Prostate gland (tissue), 2 donors: ENCODE results near the gene ZHX3. TPM values are rescaled to one million over a fixed set of nuclear protein-coding genes. Genes with fewer than 3 reads are reported as not detected.

Source experiments
- DNase-seq: peaks from one replicate; pipeline ENCODE4 v3.0.0-alpha.2; 2019; ENCODE audit warnings: low spot score
- H3K27ac ChIP-seq, 2 donors: fragments of 200-600 bp; sonication (generic); 2 replicates each; pipeline ENCODE4 v1.5.1; 2017 to 2019
- H3K27me3 ChIP-seq: fragments of 200-600 bp; sonication (generic); replicated peaks from 2 replicates; pipeline ENCODE4 v1.5.1; 2019; ENCODE audit not compliant: insufficient read depth
- H3K36me3 ChIP-seq, 2 donors: fragments of 200-600 bp; sonication (generic); 1 replicate in 1 of 2; 2 replicates in 1 of 2; pipeline versions ENCODE4 v1.5.1 to v1.8.1; 2017 to 2019
- H3K4me1 ChIP-seq: fragments of 200-600 bp; sonication (generic); replicated peaks from 2 replicates; pipeline ENCODE4 v1.5.1; 2019
- H3K4me3 ChIP-seq, 2 donors: fragments of 200-600 bp; sonication (generic); 2 replicates each; pipeline ENCODE4 v1.5.1; 2017 to 2019
- H3K9me3 ChIP-seq: fragments of 200-600 bp; sonication (generic); 2 replicates; pipeline ENCODE4 v1.5.1; 2017
- CTCF ChIP-seq, 4 experiments: fragments of 200-600 bp in 2 of 4; fragments of 450-650 bp in 2 of 4; sonication (generic) in 2 of 4; IDR thresholded peaks; 1 replicate in 3 of 4; 2 replicates in 1 of 4; pipeline ENCODE4 v1.5.1; 2016 to 2019; ENCODE audit warnings: antibody characterized with exemption in 4 of 4, mild to moderate bottlenecking in 2 of 4, moderate library complexity in 2 of 4
- POLR2A ChIP-seq: fragments of 450-650 bp; IDR thresholded peaks from one replicate; pipeline ENCODE4 v1.6.1; 2016; ENCODE audit warnings: antibody characterized with exemption, mild to moderate bottlenecking
- POLR2AphosphoS5 ChIP-seq: sonication (generic); formaldehyde crosslinking; IDR thresholded peaks from one replicate; pipeline ENCODE4 v1.6.1; 2017; ENCODE audit warnings: antibody characterized with exemption
- WGBS: methylation state at CpG from one replicate; pipeline ENCODE4 v1.1.5; 2018; 5-methylcytosine and 5-hydroxymethylcytosine counted together
- intact Hi-C: fragments of 100-400 bp; cut with DNase I; formaldehyde crosslinking; loops from one replicate; pipeline ENCODE4 v1.14.2; 2022
- total RNA-seq, 2 donors: library from RNA; depleted of rRNA; stranded (reverse); fragments of >200 nt; gene quantifications; one replicate each; pipeline ENCODE4 v1.1.0, GENCODE V29; 2016

ZHX3 gene
- total RNA-seq, 2 donors from 2014 or later, result 24.9 to 42.6 TPM

- 96% methylated on average over 7 of the region's 7 CpGs for WGBS
- intact Hi-C loops, result no loop called here
- H3K36me3 ChIP-seq, result no peaks in the 10 kb centered on the region
- no peak overlapping the region for H3K4me3 ChIP-seq
- no peaks in the 10 kb centered on the region for H3K9me3 ChIP-seq
- TF ChIP-seq CTCF (IDR thresholded peaks at IDR 0.05) (no peak), POLR2A (no peak), POLR2AphosphoS5 (no peak)
- no peak for DNase-seq
- peak overlapping the region in 1 of 2 donors; percentile 54 for H3K27ac ChIP-seq
- no peaks in the 10 kb centered on the region for H3K4me1 ChIP-seq
- H3K27me3 ChIP-seq, result no peaks in the 10 kb centered on the region
Observed at GRCh38 chr20:41358717-41359116, 41.2 kb upstream of the ZHX3 start.

- TF ChIP-seq POLR2AphosphoS5 (no peak), CTCF (IDR thresholded peaks at IDR 0.05) (no peak), POLR2A (no peak)
- H3K9me3 ChIP-seq, result no peaks in the 10 kb centered on the region
- 90% methylated on average over 9 of the region's 9 CpGs for WGBS
- H3K4me3 ChIP-seq, result no peak overlapping the region
- H3K4me1 ChIP-seq, result no peaks in the 10 kb centered on the region
- H3K27me3 ChIP-seq, result no peaks in the 10 kb centered on the region
- DNase-seq, result no peak
- no peaks in the 10 kb centered on the region for H3K36me3 ChIP-seq
- intact Hi-C loops, result no loop called here
- peak overlapping the region in 1 of 2 donors; percentile 54 for H3K27ac ChIP-seq
Observed at GRCh38 chr20:41358230-41358629, 40.7 kb upstream of the ZHX3 start.

- no peak for TF ChIP-seq POLR2AphosphoS5
- TF ChIP-seq CTCF (IDR thresholded peaks at IDR 0.05), result no peak
- TF ChIP-seq POLR2A, result no peak
- no peak overlapping the region for H3K27ac ChIP-seq
- no peaks in the 10 kb centered on the region for H3K9me3 ChIP-seq
- no peak for DNase-seq
- 84% methylated on average over 11 of the region's 11 CpGs for WGBS
- no peaks in the 10 kb centered on the region for H3K27me3 ChIP-seq
- H3K36me3 ChIP-seq, result no peaks in the 10 kb centered on the region
- H3K4me1 ChIP-seq, result no peaks in the 10 kb centered on the region
- no peak overlapping the region for H3K4me3 ChIP-seq
- intact Hi-C loops, result no loop called here
Observed at GRCh38 chr20:41357424-41358163, 40.1 kb upstream of the ZHX3 start.

GRCh38 chr20:41356951-41357350 is 39.4 kb upstream of the ZHX3 start:
- intact Hi-C loops, result no loop called here
- WGBS, result 81% methylated on average over 12 of the region's 13 CpGs
- H3K27me3 ChIP-seq, result no peaks in the 10 kb centered on the region
- H3K4me3 ChIP-seq, result no peak overlapping the region
- no peaks in the 10 kb centered on the region for H3K36me3 ChIP-seq
- no peaks in the 10 kb centered on the region for H3K9me3 ChIP-seq
- no peaks in the 10 kb centered on the region for H3K4me1 ChIP-seq
- no peak for DNase-seq
- H3K27ac ChIP-seq, result no peak overlapping the region
- TF ChIP-seq POLR2AphosphoS5 (no peak), CTCF (IDR thresholded peaks at IDR 0.05) (no peak), POLR2A (no peak)

GRCh38 chr20:41355598-41356203 is 38.2 kb upstream of the ZHX3 start:
- no peaks in the 10 kb centered on the region for H3K27me3 ChIP-seq
- H3K4me3 ChIP-seq, result no peak overlapping the region
- no peak overlapping the region for H3K27ac ChIP-seq
- no peaks in the 10 kb centered on the region for H3K36me3 ChIP-seq
- intact Hi-C loops, result no loop called here
- TF ChIP-seq POLR2A, result no peak
- TF ChIP-seq CTCF (IDR thresholded peaks at IDR 0.05), result no peak
- no peak for TF ChIP-seq POLR2AphosphoS5
- H3K4me1 ChIP-seq, result no peaks in the 10 kb centered on the region
- no peaks in the 10 kb centered on the region for H3K9me3 ChIP-seq
- no peak for DNase-seq
- WGBS, result 92% methylated on average over 5 of the region's 7 CpGs
